SU-DHL-6 (cell line): Measurements from ENCODE around the gene DHCR24.

Source experiments
- EZH2phosphoT487 ChIP-seq: fragments of 200-600 bp; sonication (generic), shearing (Covaris generic); conservative IDR thresholded peaks from 2 replicates; pipeline ENCODE4 v1.6.1; 2018; ENCODE audit warnings: mild to moderate bottlenecking, antibody characterized with exemption, low read length, moderate library complexity, mixed read lengths
- TF ChIP-seq, protein P1 (sequence below): fragments of 200-600 bp; sonication (generic); IDR thresholded peaks from one replicate; pipeline ENCODE4 v1.5.1; 2017; ENCODE audit warnings: antibody characterized with exemption, mild to moderate bottlenecking, low read length, moderate library complexity; ENCODE audit not compliant: insufficient read depth, poor library complexity, severe bottlenecking

DNA sequence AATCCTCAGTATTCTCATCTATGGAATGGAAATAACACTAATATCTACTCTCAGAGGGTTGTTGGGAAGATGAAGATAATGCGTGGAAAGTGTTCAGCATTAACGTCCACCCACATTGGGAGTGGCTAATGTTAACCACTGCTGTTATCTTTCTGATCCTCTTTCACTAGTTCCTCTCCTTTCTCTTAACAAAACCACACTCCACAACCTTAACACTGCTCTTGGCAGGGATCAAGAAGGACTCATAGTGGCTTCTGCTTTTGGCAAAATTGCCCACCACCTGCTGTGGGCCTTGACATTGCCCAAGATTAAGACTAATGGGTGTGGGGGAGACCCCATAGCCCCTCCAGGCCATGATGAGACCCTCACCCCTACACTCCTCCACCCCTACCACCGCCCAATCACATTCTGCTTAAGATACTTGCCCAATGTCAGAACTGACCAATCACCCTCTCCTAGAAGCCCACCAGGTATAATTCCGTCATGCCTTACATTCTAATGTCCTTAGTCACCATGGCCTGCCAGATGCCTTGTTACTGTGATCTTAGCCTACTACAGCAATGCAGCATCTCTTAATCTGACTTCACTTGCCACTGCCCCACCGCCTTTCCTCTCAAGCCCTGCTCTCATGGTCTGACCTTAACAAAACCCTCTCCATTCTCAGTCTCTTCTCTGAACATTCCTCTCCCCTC lies 27.1 kb downstream of the DHCR24 start:
- TF ChIP-seq, protein P1, sequence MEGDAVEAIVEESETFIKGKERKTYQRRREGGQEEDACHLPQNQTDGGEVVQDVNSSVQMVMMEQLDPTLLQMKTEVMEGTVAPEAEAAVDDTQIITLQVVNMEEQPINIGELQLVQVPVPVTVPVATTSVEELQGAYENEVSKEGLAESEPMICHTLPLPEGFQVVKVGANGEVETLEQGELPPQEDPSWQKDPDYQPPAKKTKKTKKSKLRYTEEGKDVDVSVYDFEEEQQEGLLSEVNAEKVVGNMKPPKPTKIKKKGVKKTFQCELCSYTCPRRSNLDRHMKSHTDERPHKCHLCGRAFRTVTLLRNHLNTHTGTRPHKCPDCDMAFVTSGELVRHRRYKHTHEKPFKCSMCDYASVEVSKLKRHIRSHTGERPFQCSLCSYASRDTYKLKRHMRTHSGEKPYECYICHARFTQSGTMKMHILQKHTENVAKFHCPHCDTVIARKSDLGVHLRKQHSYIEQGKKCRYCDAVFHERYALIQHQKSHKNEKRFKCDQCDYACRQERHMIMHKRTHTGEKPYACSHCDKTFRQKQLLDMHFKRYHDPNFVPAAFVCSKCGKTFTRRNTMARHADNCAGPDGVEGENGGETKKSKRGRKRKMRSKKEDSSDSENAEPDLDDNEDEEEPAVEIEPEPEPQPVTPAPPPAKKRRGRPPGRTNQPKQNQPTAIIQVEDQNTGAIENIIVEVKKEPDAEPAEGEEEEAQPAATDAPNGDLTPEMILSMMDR = no peak
- TF ChIP-seq EZH2phosphoT487 = no peak
